Retinal pigment epithelial cell (primary cell): ENCODE data around the gene TANGO6.
"Not testable (repeated sequence)": the region's sequence is repeated elsewhere in the genome, so short reads cannot be mapped to it uniquely, and the experiment has no call there.

Source experiments
- DNase-seq: peaks from one replicate; pipeline ENCODE4 v3.0.0-alpha.2; 2010; ENCODE audit warnings: low read depth
- H3K4me3 ChIP-seq: 2 replicates; pipeline ENCODE4 v1.5.1; 2011; ENCODE audit warnings: mild to moderate bottlenecking, low read length, control low read depth, moderate library complexity
- TF ChIP-seq, protein P1 (sequence below): conservative IDR thresholded peaks from 2 replicates; pipeline ENCODE4 v1.5.1; 2011; ENCODE audit warnings: low read depth, low read length, control low read depth, inconsistent platforms

Gene TANGO6

DNA sequence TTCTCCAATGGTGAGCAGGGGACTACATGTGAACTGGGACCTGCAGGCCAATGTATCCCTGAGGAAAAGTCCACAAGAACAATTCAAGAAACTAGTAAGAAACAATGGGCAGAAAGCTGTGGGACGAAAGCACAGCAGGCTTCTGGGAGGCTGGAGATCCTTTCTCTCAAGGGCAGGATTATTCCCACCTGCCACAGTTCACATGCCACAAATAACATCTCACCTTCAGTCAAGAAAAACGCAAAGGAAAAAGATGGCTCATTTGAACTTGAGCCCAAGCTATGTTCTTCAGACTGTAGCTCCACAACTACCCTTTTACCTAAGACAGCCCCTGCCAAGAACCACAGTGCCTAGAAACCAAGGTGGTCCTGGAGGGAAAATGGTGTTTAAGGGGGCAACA, 275.1 kb downstream of the TANGO6 start:
- TF ChIP-seq, protein P1, sequence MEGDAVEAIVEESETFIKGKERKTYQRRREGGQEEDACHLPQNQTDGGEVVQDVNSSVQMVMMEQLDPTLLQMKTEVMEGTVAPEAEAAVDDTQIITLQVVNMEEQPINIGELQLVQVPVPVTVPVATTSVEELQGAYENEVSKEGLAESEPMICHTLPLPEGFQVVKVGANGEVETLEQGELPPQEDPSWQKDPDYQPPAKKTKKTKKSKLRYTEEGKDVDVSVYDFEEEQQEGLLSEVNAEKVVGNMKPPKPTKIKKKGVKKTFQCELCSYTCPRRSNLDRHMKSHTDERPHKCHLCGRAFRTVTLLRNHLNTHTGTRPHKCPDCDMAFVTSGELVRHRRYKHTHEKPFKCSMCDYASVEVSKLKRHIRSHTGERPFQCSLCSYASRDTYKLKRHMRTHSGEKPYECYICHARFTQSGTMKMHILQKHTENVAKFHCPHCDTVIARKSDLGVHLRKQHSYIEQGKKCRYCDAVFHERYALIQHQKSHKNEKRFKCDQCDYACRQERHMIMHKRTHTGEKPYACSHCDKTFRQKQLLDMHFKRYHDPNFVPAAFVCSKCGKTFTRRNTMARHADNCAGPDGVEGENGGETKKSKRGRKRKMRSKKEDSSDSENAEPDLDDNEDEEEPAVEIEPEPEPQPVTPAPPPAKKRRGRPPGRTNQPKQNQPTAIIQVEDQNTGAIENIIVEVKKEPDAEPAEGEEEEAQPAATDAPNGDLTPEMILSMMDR, result no peak
- DNase-seq, result no peak
- no peak overlapping the region for H3K4me3 ChIP-seq

DNA sequence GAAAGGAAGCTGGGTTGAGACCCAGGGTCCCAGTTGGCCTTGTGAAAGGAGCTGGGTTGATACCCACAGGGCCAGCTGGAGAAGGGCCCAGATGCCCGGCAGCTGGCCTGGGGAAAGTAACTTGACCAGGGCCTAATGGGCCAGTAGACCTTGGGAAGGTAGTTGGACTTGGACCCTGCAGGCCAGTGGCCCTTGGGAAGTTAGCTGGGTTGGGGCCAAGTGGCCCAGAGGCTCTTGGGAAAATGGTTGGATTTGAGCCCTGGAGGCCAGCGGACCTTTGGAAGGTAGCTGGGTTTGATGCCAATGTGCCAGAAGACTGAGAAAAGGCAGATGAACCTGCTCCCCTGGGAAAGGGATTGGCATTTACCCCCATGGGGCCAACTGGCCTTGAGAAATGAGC, 275.7 kb downstream of the TANGO6 start:
- no peak overlapping the region for H3K4me3 ChIP-seq
- TF ChIP-seq, protein P1, result no peak
- DNase-seq, result no peak

DNA sequence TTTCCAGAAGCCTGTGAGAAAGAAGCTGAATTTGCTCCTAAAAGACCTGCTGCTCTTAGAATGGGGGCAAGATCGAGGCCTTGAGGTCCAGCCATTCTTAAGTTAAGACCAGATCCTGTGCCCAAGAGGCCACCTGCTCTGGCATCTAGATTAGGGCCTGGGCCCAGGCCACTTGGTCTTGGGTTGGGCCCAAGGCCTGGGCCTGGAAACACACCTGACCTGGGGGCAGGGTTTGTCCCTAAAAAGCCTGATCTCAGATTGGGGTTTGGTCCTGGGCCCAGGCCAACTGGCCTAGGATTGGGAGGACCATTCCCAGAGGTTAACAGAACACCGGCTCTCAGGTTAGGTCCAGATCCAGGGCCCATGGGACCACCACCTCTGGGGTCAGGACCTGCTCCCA, 276.2 kb downstream of the TANGO6 start:
- DNase-seq, result no peak
- no peak overlapping the region for H3K4me3 ChIP-seq
- TF ChIP-seq, protein P1, result no peak

DNA sequence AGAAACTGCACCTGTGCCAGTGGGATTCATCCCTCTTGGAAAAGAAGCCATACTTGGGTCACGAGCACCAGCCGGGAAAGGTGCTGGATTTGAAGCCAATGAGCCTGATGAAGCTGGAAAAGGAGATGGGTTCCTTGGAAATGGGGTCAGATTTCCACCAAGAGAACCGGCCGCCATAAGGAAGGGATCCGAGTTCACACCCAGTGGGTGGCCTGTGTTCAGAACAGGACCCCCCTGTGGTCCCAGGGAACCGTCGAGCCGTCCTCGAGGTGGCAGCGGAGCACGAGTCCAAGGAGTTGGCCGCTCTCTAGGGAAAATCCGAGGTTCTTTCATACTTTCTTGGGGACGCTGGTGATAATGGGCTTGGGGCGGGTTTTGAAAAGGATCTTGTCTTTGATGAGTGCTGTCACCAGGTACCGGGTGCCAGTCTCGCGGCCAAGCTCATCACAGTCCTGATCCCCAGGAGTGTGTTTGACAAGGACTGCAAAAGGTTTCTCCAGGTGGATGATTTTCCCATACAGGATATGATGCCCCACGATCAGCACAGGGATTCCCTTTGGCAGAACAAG, 276.8 kb downstream of the TANGO6 start:
- no peak for DNase-seq
- H3K4me3 ChIP-seq, result no peak overlapping the region
- TF ChIP-seq, protein P1, result no peak

DNA sequence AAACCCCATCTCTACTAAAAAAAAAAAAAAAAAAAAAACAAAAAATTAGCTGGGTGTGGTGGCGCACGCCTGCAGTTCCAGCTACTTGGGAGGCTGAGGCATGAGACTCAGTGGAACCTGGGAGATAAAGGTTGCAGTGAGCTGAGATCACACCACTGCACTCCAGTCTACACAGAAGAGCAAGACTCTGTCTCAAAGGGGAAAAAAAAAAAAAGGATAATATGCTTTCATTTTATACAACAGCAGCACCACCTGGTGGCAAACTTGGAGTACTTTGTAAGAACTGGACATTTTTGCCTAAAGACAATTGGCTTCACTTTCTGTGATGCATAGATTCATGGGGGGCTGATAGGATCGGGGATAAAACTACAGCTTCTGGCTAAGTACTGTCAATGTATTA, 280.6 kb downstream of the TANGO6 start:
- no peak for DNase-seq
- no peak overlapping the region for H3K4me3 ChIP-seq
- TF ChIP-seq, protein P1, result peak; percentile 68

DNA sequence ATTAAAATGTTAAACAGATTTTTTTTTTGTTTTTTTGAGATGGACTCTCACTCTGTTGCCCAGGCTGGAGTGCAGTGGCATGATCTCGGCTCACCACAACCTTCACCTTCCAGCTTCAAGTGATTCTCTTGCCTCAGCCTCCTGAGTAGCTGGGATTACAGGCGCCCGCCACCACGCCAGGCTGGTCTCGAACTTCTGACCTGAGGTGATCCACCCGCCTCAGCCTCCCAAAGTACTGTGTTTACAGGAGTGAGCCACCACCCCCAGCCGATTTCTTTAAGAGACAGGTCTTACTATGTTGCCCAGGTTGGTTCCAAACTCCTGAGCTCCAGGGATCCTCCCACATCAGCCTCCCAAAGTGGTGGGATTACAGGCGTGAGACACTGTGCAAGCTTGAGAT, 281.1 kb downstream of the TANGO6 start:
- H3K4me3 ChIP-seq, DNase-seq: not testable (repeated sequence)

DNA sequence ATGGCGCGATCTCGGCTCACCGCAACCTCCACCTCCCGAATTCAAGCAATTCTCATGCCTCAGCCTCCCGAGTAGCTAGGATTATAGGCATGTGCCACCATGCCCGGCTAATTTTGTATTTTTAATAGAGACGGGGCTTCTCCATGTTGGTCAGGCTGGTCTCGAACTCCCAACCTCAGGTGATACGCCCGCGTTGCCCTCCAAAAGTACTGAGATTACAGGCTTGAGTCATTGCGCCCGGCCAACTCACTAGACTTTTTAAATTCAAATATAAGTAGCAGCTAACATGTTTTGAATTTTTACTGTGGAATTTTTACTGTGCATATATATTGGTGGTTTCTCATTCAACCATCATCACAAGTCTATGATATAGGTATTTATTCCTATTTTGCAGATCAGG, 281.6 kb downstream of the TANGO6 start:
- not testable (repeated sequence) for DNase-seq, H3K4me3 ChIP-seq

DNA sequence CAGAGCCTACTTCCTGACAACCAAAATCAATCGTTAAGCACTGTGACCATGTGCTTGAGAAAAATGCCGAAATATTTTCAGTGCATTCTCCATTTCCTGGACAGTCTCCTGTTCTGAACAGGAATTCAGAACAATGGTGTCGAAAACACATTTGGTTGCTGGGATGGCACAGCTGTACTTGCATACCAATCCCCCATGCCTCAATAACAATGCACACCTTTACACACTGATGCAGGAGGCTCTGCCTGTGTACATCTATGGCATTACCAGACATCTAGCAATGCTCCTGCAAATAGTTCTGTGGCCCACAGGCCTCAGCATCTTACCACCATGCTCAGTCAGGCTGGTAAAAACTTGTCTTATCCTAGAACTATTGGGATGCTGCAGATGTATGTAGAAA, 282.9 kb downstream of the TANGO6 start:
- DNase-seq, result no peak
- H3K4me3 ChIP-seq, result no peak overlapping the region
- TF ChIP-seq, protein P1, result no peak

DNA sequence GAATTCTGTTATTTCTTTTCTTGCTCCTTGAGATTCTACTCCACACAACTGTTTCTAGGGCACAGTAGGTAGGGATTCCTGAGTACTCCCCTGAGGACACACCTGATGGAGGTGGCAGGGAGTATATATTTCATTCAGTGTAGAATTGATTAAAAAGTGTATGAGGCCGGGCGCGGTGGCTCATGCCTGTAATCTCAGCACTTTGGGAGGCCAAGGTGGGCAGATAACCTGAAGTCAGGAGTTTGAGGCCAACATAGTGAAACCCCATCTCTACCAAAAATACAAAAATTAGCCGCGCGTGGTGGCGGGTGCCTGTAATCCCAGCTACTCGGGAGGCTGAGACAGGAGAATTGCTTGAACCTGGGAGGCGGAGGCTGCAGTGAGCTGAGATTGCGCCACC, 283.5 kb downstream of the TANGO6 start:
- DNase-seq, H3K4me3 ChIP-seq: not testable (repeated sequence)
